PC-3 (cell line): ENCODE results near the gene FAM135A.

Experiments used
- CTCF ChIP-seq: fragments of 300-600 bp; sonication (generic); conservative IDR thresholded peaks from 2 replicates; pipeline ENCODE4 v1.5.1; 2017; ENCODE audit warnings: antibody characterized with exemption, low read depth, mild to moderate bottlenecking, low read length
- EZH2phosphoT487 ChIP-seq: fragments of 300-600 bp; sonication (generic); IDR thresholded peaks from 2 replicates; pipeline ENCODE4 v1.6.1; 2018; ENCODE audit warnings: mild to moderate bottlenecking, antibody characterized with exemption, low read length, borderline replicate concordance

GRCh38 chr6:70547313-70547712, 134.0 kb downstream of the FAM135A start:
- peak; percentile 52 for TF ChIP-seq CTCF
- no peak for TF ChIP-seq EZH2phosphoT487
